K562 (cell line): ENCODE data around the gene PKD1L1. TPM values are rescaled to one million over a fixed set of nuclear protein-coding genes. Genes with fewer than 3 reads are reported as not detected.

ENCODE experiments used
- ATAC-seq: fragments of 200-7000 bp; cut with Tn5 transposase; 3 replicates; pipeline ENCODE4 v1.9.1; 2020; ENCODE audit warnings: moderate library complexity
- BruUV-seq: library from RNA; stranded (reverse); fragments of 400-500 nt; replicated peaks from 2 replicates; lab custom pipeline; 2021; lab: Mats Ljungman, UMichigan
- CTCF ChIA-PET: fragments of 300-600 bp; formaldehyde crosslinking; extraction: SDS; loops from one replicate; lab custom pipeline; 2021; ENCODE audit warnings: low intra/inter-chr PET ratio; lab: Yijun Ruan, JAX
- POLR2A ChIA-PET: fragments of 300-600, 350-650 bp; sonication (Branson Sonifier 250); formaldehyde crosslinking; extraction: SDS; loops from one replicate; lab custom pipeline; 2021; ENCODE audit warnings: antibody characterized with exemption, inconsistent platforms; lab: Yijun Ruan, JAX
- DNase-seq, 4 experiments: peaks; one replicate each; pipeline versions ENCODE4 v3.0.0 to v3.0.0-alpha.2; 2011 to 2018; ENCODE audit warnings: low spot score in 3 of 4, mixed read lengths in 3 of 4; ENCODE audit errors: extremely low read depth in 1 of 4
- FAIRE-seq: peaks from 2 replicates; lab custom pipeline; 2011; peaks lifted over from hg19 to GRCh38; lab: Jason Lieb, UNC
- H2AFZ ChIP-seq: 2 replicates; pipeline ENCODE4 v1.6.0; 2011; ENCODE audit warnings: low read depth, low read length, control low read depth, inconsistent platforms
- H3K27ac ChIP-seq: fragments of 200-600 bp; 3 replicates; pipeline ENCODE4 v1.8.0; 2011; ENCODE audit warnings: low read depth, mild to moderate bottlenecking, control low read depth, inconsistent platforms, low read length, moderate library complexity, mixed read lengths; ENCODE audit errors: extremely low read depth
- H3K27me3 ChIP-seq, 2 experiments: fragments of 300-600 bp in 1 of 2; 2 replicates in 1 of 2; 3 replicates in 1 of 2; pipeline versions ENCODE4 v1.6.0 to v1.8.0; 2011; ENCODE audit warnings: inconsistent platforms in 2 of 2, low read length in 2 of 2, mild to moderate bottlenecking in 1 of 2, mixed read lengths in 1 of 2, moderate library complexity in 1 of 2; ENCODE audit not compliant: control insufficient read depth in 2 of 2, insufficient read depth in 2 of 2
- H3K36me3 ChIP-seq: fragments of 300-600 bp; 3 replicates; pipeline ENCODE4 v1.8.0; 2011; ENCODE audit warnings: mild to moderate bottlenecking, low read length, inconsistent platforms; ENCODE audit not compliant: control insufficient read depth, insufficient read depth
- H3K4me1 ChIP-seq, 2 experiments: fragments of 200-600 bp in 1 of 2; replicated peaks in 1 of 2; 2 replicates in 1 of 2; 3 replicates in 1 of 2; pipeline versions ENCODE4 v1.5.1 to v1.8.0; 2011; ENCODE audit warnings: inconsistent platforms in 2 of 2, low read length in 2 of 2, mild to moderate bottlenecking in 1 of 2, mixed read lengths in 1 of 2, moderate library complexity in 1 of 2; ENCODE audit not compliant: control insufficient read depth in 2 of 2, insufficient read depth in 2 of 2
- H3K4me2 ChIP-seq: 2 replicates; pipeline ENCODE4 v1.6.1; 2011; ENCODE audit warnings: low read length, control low read depth, inconsistent platforms, mixed read lengths; ENCODE audit not compliant: insufficient read depth
- H3K4me3 ChIP-seq: fragments of 200-600 bp; sonication (generic), shearing (Covaris generic); 2 replicates; pipeline ENCODE4 v1.5.1; 2016; ENCODE audit warnings: control low read depth, inconsistent platforms
- H3K79me2 ChIP-seq: fragments of 200-600 bp; 3 replicates; pipeline ENCODE4 v1.8.0; 2011; ENCODE audit warnings: low read length, inconsistent platforms; ENCODE audit not compliant: control insufficient read depth, insufficient read depth
- H3K9ac ChIP-seq, 2 experiments: 2 replicates each; pipeline versions ENCODE4 v1.6.0 to v1.6.1; 2011; ENCODE audit warnings: low read depth in 2 of 2, low read length in 2 of 2, control low read depth in 1 of 2, inconsistent platforms in 1 of 2, mild to moderate bottlenecking in 1 of 2, mixed read lengths in 1 of 2; ENCODE audit not compliant: insufficient read depth in 1 of 2
- H3K9me1 ChIP-seq: one replicate; pipeline ENCODE4 v1.6.0; 2011; ENCODE audit warnings: inconsistent platforms, mild to moderate bottlenecking, low read length, moderate library complexity; ENCODE audit not compliant: control insufficient read depth, insufficient read depth
- H3K9me3 ChIP-seq: replicated peaks from 2 replicates; pipeline ENCODE4 v1.5.1; 2011; ENCODE audit warnings: low read depth, low read length, inconsistent platforms; ENCODE audit not compliant: control insufficient read depth, insufficient read depth
- H4K20me1 ChIP-seq: replicated peaks from 2 replicates; pipeline ENCODE4 v1.6.1; 2011; ENCODE audit warnings: low read length, inconsistent platforms, mixed read lengths; ENCODE audit not compliant: control insufficient read depth, insufficient read depth
- CHD2 ChIP-seq: IDR thresholded peaks from 2 replicates; pipeline ENCODE4 v1.6.1; 2011; ENCODE audit warnings: low read depth, low read length
- KAT8 ChIP-seq: fragments of 450-650 bp; IDR thresholded peaks from 2 replicates; pipeline ENCODE4 v1.6.1; 2016; ENCODE audit warnings: low read depth, mild to moderate bottlenecking
- MAFK ChIP-seq: IDR thresholded peaks from 2 replicates; pipeline ENCODE4 v1.6.1; 2011; ENCODE audit warnings: low read length, improper control_type of control experiment
- PHF8 ChIP-seq: fragments of 200-600 bp; sonication (generic); IDR thresholded peaks from 2 replicates; pipeline ENCODE4 v1.6.1; 2012; ENCODE audit warnings: mixed run types, mild to moderate bottlenecking, inconsistent platforms, low read length, moderate library complexity, borderline replicate concordance
- RAD21 ChIP-seq, 2 experiments: fragments of 250-450 bp in 1 of 2; fragments of 450-650 bp in 1 of 2; sonication (Bioruptor Pico) in 1 of 2; formaldehyde crosslinking in 1 of 2; IDR thresholded peaks in 1 of 2; conservative IDR thresholded peaks in 1 of 2; 2 replicates each; pipeline versions ENCODE4 v1.4.0 to v1.8.0; 2020 to 2022; ENCODE audit warnings: mild to moderate bottlenecking in 2 of 2, moderate library complexity in 1 of 2
- SMAD2 ChIP-seq: fragments of 150-350 bp; IDR thresholded peaks from 2 replicates; pipeline ENCODE4 v1.6.1; 2014; ENCODE audit warnings: low read depth, mild to moderate bottlenecking, low read length
- WGBS: fragments of 100-300 bp; shearing (Covaris generic); methylation state at CpG from one replicate; pipeline ENCODE4 v1.1.6; 2016; ENCODE audit warnings: low coverage, mixed read lengths; ENCODE audit not compliant: insufficient coverage; ENCODE audit errors: missing lambda C conversion rate; 5-methylcytosine and 5-hydroxymethylcytosine counted together
- in situ Hi-C: fragments of 300-500 bp; cut with MboI; formaldehyde crosslinking; loops from 4 replicates; pipeline ENCODE4 v1.15.0; 2018; ENCODE audit warnings: inconsistent platforms, mixed read lengths
- intact Hi-C: fragments of 100-400 bp; cut with micrococcal nuclease; formaldehyde crosslinking; loops from 2 replicates; pipeline ENCODE4 v1.14.2; 2022
- polyA plus RNA-seq, 8 experiments: library from polyadenylated mRNA; depleted of rRNA in 4 of 8; stranded (reverse) in 5 of 8; unstranded in 3 of 8; fragments of >200 nt; fragmentation: Nextera tagmentation in 2 of 8; fragmentation: Illumina TruSeq in 1 of 8; extraction: Ambion mirVana in 2 of 8; extraction: Trizol in 1 of 8; gene quantifications; 2 replicates each; pipeline versions ENCODE4 v1.2.1 to v1.2.3, GENCODE V29; 2011 to 2014; ENCODE audit warnings: inconsistent platforms in 1 of 8, missing spikeins in 1 of 8
- total RNA-seq, 7 experiments: library from RNA; depleted of rRNA in 6 of 7; stranded (reverse); fragments of >200 nt in 6 of 7; fragmentation: Illumina TruSeq in 2 of 7; extraction: Trizol in 2 of 7; gene quantifications; 2 replicates each; pipeline versions ENCODE4 v1.2.1 to v1.2.3, GENCODE V29; 2011 to 2021; ENCODE audit warnings: low replicate concordance in 1 of 7
- TF ChIP-seq, protein P1 (sequence below): sonication (generic); formaldehyde crosslinking; IDR thresholded peaks from 2 replicates; pipeline ENCODE4 v1.8.0; 2022; ENCODE audit warnings: mild to moderate bottlenecking, missing genetic modification reagents
- TF ChIP-seq, protein P2 (sequence below): sonication (generic); formaldehyde crosslinking; IDR thresholded peaks from 2 replicates; pipeline ENCODE4 v1.8.0; 2022; ENCODE audit warnings: missing genetic modification reagents, mild to moderate bottlenecking, borderline replicate concordance
- TF ChIP-seq, protein P3 (sequence below): fragments of 450-650 bp; IDR thresholded peaks from 2 replicates; pipeline ENCODE4 v1.7.0; 2016; ENCODE audit warnings: borderline replicate concordance

Gene PKD1L1
- total and polyA plus RNA-seq, 9 of the 15 experiments (the other 6 are each of a cell fraction or from before 2014, with no cell fraction given) = 0.01 to 0.02 TPM; not detected in 7

DNA sequence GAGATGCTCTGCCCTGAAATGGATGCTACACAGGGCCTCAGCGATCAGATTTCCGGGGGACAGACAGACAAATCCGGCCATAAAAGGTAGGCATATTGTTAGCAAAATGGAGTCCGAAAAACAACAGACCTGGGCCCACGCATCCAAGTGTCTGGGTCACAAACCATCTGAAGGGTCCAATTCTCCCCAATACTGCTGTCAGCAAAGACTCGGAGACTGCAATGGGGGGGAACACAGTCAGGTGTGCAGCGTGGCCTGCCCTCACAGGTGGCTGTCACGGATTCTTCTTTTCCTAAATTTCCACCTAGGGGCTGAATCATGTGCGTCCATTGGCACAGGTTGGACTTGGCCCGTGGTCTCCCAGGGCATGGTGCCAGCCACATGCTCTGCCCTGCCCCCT is 12.9 kb downstream of the PKD1L1 start:
- H3K4me1 ChIP-seq = no peaks in the 10 kb centered on the region
- H3K9ac ChIP-seq = no peak overlapping the region
- DNase-seq (no peak), ATAC-seq (no peak), FAIRE-seq (no peak)
- intact Hi-C loops (no loop called here), in situ Hi-C loops (no loop called here)
- no peaks in the 10 kb centered on the region; the same call in 1 of the 2 replicates for H4K20me1 ChIP-seq
- H3K27ac ChIP-seq = no peak overlapping the region
- no peak overlapping the region for H3K4me3 ChIP-seq
- no peak for TF ChIP-seq CHD2
- no peak for TF ChIP-seq RAD21 (CRISPR knock-in tag; conservative IDR thresholded peaks at IDR 0.05 in 1 of 2, IDR thresholded peaks at IDR 0.05 in 1 of 2)
- TF ChIP-seq PHF8 = no peak
- TF ChIP-seq SMAD2 = no peak
- TF ChIP-seq MAFK = no peak
- TF ChIP-seq, protein P1, sequence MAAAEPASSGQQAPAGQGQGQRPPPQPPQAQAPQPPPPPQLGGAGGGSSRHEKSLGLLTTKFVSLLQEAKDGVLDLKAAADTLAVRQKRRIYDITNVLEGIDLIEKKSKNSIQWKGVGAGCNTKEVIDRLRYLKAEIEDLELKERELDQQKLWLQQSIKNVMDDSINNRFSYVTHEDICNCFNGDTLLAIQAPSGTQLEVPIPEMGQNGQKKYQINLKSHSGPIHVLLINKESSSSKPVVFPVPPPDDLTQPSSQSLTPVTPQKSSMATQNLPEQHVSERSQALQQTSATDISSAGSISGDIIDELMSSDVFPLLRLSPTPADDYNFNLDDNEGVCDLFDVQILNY (CRISPR knock-in tag) = no peak
- TF ChIP-seq, protein P2, sequence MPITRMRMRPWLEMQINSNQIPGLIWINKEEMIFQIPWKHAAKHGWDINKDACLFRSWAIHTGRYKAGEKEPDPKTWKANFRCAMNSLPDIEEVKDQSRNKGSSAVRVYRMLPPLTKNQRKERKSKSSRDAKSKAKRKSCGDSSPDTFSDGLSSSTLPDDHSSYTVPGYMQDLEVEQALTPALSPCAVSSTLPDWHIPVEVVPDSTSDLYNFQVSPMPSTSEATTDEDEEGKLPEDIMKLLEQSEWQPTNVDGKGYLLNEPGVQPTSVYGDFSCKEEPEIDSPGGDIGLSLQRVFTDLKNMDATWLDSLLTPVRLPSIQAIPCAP = no peak
- TF ChIP-seq KAT8 = no peak
- TF ChIP-seq, protein P3, sequence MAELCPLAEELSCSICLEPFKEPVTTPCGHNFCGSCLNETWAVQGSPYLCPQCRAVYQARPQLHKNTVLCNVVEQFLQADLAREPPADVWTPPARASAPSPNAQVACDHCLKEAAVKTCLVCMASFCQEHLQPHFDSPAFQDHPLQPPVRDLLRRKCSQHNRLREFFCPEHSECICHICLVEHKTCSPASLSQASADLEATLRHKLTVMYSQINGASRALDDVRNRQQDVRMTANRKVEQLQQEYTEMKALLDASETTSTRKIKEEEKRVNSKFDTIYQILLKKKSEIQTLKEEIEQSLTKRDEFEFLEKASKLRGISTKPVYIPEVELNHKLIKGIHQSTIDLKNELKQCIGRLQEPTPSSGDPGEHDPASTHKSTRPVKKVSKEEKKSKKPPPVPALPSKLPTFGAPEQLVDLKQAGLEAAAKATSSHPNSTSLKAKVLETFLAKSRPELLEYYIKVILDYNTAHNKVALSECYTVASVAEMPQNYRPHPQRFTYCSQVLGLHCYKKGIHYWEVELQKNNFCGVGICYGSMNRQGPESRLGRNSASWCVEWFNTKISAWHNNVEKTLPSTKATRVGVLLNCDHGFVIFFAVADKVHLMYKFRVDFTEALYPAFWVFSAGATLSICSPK = no peak
- 2% methylated on average over 10 of the region's 10 CpGs for WGBS
- H3K79me2 ChIP-seq = no peaks in the 10 kb centered on the region
- H2AFZ ChIP-seq = no peak overlapping the region
- POLR2A ChIA-PET = no interaction called here
- H3K9me1 ChIP-seq = no peaks in the 10 kb centered on the region
- no peaks in the 10 kb centered on the region for H3K9me3 ChIP-seq
- no peak overlapping the region for H3K4me2 ChIP-seq
- no peaks in the 10 kb centered on the region for H3K36me3 ChIP-seq
- CTCF ChIA-PET = no interaction called here
- peaks cover 13 to 51% of the 10 kb centered on the region in 2 experiments; a peak in 4 of 5 replicates for H3K27me3 ChIP-seq
- BruUV-seq = no TSS peak
